HCT116 (cell line): Measurements from ENCODE around the gene KCNN3. TPM values are rescaled to one million over a fixed set of nuclear protein-coding genes. Genes with fewer than 3 reads are reported as not detected.

Experiments used
- ATAC-seq: fragments of 200-7000 bp; cut with Tn5 transposase; 2 replicates; pipeline ENCODE4 v1.9.1; 2020; ENCODE audit warnings: mild to moderate bottlenecking, moderate library complexity
- BruUV-seq: library from RNA; stranded (reverse); fragments of 400-500 nt; replicated peaks from 2 replicates; lab custom pipeline; 2021; lab: Mats Ljungman, UMichigan
- CTCF ChIA-PET: fragments of 300-600 bp; sonication (Branson Sonifier 250); formaldehyde crosslinking; loops from one replicate; lab custom pipeline; 2021; ENCODE audit warnings: antibody characterized with exemption; lab: Charles Lee
- POLR2A ChIA-PET: fragments of 300-600, 350-600 bp; sonication (Branson Sonifier 250); formaldehyde crosslinking; loops from one replicate; lab custom pipeline; 2021; ENCODE audit warnings: antibody characterized with exemption; lab: Charles Lee
- RAD21 ChIA-PET, 2 experiments: fragments of 300-600 bp; sonication (Branson Sonifier 250); formaldehyde crosslinking; loops; one replicate each; lab custom pipeline; 2023; ENCODE audit warnings: low total read pairs in 2 of 2; ENCODE audit not compliant: uncharacterized antibody in 2 of 2, unreplicated experiment in 2 of 2, low non-redundant PET in 1 of 2; lab: Charles Lee
- DNase-seq: peaks from one replicate; pipeline ENCODE4 v3.0.0-alpha.2; 2010; ENCODE audit warnings: low read depth, low spot score
- H2AFZ ChIP-seq: fragments of 200-600 bp; shearing (Covaris generic), sonication (generic); 2 replicates; pipeline ENCODE4 v1.6.1; 2017; ENCODE audit warnings: low read depth, mixed run types, mixed read lengths, antibody characterized with exemption, low read length; ENCODE audit not compliant: poor library complexity, severe bottlenecking
- H3K27ac ChIP-seq: 2 replicates; pipeline ENCODE4 v1.5.1; 2012; ENCODE audit warnings: low read depth, low read length
- H3K27me3 ChIP-seq: fragments of 200-600 bp; sonication (generic); 2 replicates; pipeline ENCODE4 v1.6.1; 2016; ENCODE audit warnings: mixed run types, low read length, mixed read lengths; ENCODE audit not compliant: insufficient read depth
- H3K36me3 ChIP-seq, 2 experiments: fragments of 200-500 bp in 1 of 2; fragments of 200-600 bp in 1 of 2; sonication (Bioruptor generic) in 1 of 2; sonication (generic) in 1 of 2; 2 replicates each; pipeline versions ENCODE4 v1.5.1 to v1.6.1; 2014 to 2016; ENCODE audit warnings: low read length in 2 of 2, inconsistent platforms in 1 of 2, mixed read lengths in 1 of 2, mixed run types in 1 of 2; ENCODE audit not compliant: insufficient read depth in 2 of 2, control insufficient read depth in 1 of 2
- H3K4me1 ChIP-seq, 2 experiments: fragments of 200-600 bp in 1 of 2; sonication (generic) in 1 of 2; 2 replicates each; pipeline versions ENCODE4 v1.5.1 to v1.6.1; 2012 to 2017; ENCODE audit warnings: low read length in 2 of 2, inconsistent platforms in 1 of 2, mild to moderate bottlenecking in 1 of 2, mixed read lengths in 1 of 2, mixed run types in 1 of 2, moderate library complexity in 1 of 2; ENCODE audit not compliant: insufficient read depth in 2 of 2, control insufficient read depth in 1 of 2
- H3K4me2 ChIP-seq: fragments of 200-600 bp; sonication (generic); 2 replicates; pipeline ENCODE4 v1.6.1; 2017; ENCODE audit warnings: mixed run types, low read length, mixed read lengths
- H3K4me3 ChIP-seq, 2 experiments: fragments of 200-600 bp in 1 of 2; sonication (generic) in 1 of 2; replicated peaks in 1 of 2; 2 replicates each; pipeline ENCODE4 v1.5.1; 2011 to 2016; ENCODE audit warnings: low read length in 2 of 2, control low read depth in 1 of 2, low read depth in 1 of 2, mild to moderate bottlenecking in 1 of 2, mixed read lengths in 1 of 2, mixed run types in 1 of 2
- H3K79me2 ChIP-seq: fragments of 200-600 bp; sonication (generic); 2 replicates; pipeline ENCODE4 v1.6.1; 2017; ENCODE audit warnings: mild to moderate bottlenecking, mixed run types, low read length, moderate library complexity, mixed read lengths; ENCODE audit not compliant: insufficient read depth
- H3K9ac ChIP-seq: fragments of 200-600 bp; sonication (generic); 2 replicates; pipeline ENCODE4 v1.6.1; 2016; ENCODE audit warnings: low read length, mixed read lengths
- H3K9me2 ChIP-seq: fragments of 200-600 bp; sonication (generic), shearing (Covaris generic); 2 replicates; pipeline ENCODE4 v1.6.1; 2017; ENCODE audit warnings: mixed run types, mild to moderate bottlenecking, moderate library complexity; ENCODE audit not compliant: insufficient read depth
- H3K9me3 ChIP-seq, 2 experiments: fragments of 200-500 bp in 1 of 2; fragments of 200-600 bp in 1 of 2; sonication (Bioruptor generic) in 1 of 2; sonication (generic) in 1 of 2; 2 replicates each; pipeline ENCODE4 v1.6.1; 2014 to 2017; ENCODE audit warnings: low read length in 2 of 2, mixed read lengths in 2 of 2, inconsistent platforms in 1 of 2, low read depth in 1 of 2, mild to moderate bottlenecking in 1 of 2, mixed run types in 1 of 2, moderate library complexity in 1 of 2; ENCODE audit not compliant: control insufficient read depth in 1 of 2, insufficient read depth in 1 of 2
- H4K20me1 ChIP-seq: fragments of 200-600 bp; sonication (generic), shearing (Covaris generic); 2 replicates; pipeline ENCODE4 v1.6.1; 2017; ENCODE audit warnings: mixed run types, mild to moderate bottlenecking, moderate library complexity; ENCODE audit not compliant: insufficient read depth
- CBX3 ChIP-seq: IDR thresholded peaks from 2 replicates; pipeline ENCODE4 v1.6.1; 2012; ENCODE audit warnings: low read depth
- CTCF ChIP-seq, 3 experiments: fragments of 200-600 bp in 1 of 3; sonication (generic) in 1 of 3; IDR thresholded peaks in 2 of 3; conservative IDR thresholded peaks in 1 of 3; 2 replicates each; pipeline ENCODE4 v1.5.1; 2012 to 2017; ENCODE audit warnings: low read depth in 2 of 3, low read length in 2 of 3, antibody characterized with exemption in 1 of 3, borderline replicate concordance in 1 of 3, control low read depth in 1 of 3, mild to moderate bottlenecking in 1 of 3, mixed read lengths in 1 of 3, mixed run types in 1 of 3, moderate library complexity in 1 of 3; ENCODE audit not compliant: insufficient read depth in 1 of 3
- intact Hi-C: fragments of 100-400 bp; cut with micrococcal nuclease; formaldehyde crosslinking; loops from 2 replicates; pipeline ENCODE4 v1.10.0; 2022
- total RNA-seq: library from RNA; stranded (reverse); gene quantifications from one replicate; pipeline ENCODE4 v1.2.1, GENCODE V29; 2021; ENCODE audit not compliant: unreplicated experiment

KCNN3 gene
- total RNA-seq, 1 experiment from 2014 or later, result 1.1 TPM

DNA sequence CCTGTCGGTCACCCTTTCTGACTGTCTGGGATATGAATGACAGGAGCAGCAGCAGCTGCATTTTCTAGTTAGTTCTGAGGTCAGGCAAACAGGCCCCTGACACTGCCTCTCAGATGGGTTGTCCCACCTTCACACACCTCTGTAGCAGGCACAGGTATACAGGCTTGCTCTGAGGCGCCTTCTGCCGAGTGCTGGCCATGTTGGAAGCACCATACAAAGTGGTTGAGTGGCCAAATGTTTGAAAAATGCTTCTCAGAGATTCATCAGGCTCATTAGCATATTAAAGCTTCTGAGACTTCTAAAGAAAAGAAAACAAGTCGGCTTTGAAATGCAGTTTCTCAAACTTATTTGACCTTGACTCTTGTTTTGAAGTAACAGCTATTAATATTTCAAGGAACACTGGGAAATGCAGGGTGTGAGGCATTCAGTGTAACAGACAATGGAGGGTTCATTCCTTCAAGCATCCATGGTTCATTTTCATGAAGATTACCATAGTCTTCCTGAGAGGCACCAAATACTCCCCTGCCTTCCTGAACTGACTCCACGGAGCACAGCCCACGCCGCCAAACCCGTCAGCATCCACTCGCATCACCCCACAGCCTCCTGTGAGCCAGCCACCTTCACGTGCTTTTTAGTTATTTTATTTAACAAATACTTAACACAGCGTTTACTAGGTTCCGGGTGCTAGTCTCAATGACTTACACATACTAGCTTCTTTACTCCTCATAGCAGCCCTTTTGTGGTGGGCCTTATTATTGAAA is 81.8 kb downstream of the KCNN3 start (continued):
- TF ChIP-seq CTCF (IDR thresholded peaks at IDR 0.05 in 2 of 3, conservative IDR thresholded peaks at IDR 0.05 in 1 of 3; ENCODE audit: borderline replicate concordance in 1 of 3, insufficient read depth in 1 of 3, low read depth in 2 of 3, low read length in 2 of 3), result no peak

DNA sequence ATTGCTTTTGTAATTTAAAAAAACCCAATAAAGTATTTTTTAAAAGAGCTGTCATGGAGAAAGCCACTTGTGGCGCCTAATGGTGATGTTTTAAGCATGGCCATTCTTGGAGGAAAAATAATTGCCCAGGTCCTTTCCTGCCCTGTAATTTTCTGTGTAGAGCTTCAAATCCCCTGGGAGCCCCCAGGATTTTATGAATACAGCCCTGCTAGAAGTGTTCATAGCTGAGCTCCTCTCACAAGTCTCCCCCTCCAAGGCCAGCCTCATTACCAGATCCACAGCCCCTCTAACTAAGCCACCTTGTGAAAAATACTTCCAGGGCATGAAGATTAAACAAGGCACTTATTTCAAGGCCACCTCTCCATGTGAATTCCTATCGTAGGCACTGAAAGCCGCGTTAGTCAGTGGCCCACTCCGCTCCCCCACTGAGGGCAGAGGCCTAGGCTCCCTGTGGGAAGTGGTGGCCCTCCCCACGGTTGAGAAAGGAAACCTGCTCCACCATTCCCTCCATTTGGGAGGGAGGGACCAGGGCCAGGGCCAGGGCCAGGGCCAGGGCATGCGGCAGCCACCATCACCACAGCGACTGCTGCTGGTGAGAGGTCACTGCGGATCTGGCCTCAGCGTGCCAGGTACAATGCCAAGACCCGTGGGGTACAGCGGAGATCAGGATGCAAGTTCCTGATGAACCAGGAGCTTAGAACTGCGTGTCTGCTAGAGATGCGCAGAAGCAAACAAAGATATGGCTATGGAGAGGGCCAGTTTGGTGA is 83.1 kb downstream of the KCNN3 start:
- no peak overlapping the region for H3K27ac ChIP-seq
- DNase-seq (no peak), ATAC-seq (no peak)
- intact Hi-C loops, result no loop called here
- no peaks in the 10 kb centered on the region for H3K27me3 ChIP-seq
- ChIA-PET POLR2A (no interaction called here), CTCF (no interaction called here), RAD21 (no interaction called here)
- no peak overlapping the region for H2AFZ ChIP-seq
- H3K9me2 ChIP-seq, result no peaks in the 10 kb centered on the region
- no peak overlapping the region for H3K4me2 ChIP-seq
- H3K9ac ChIP-seq, result no peak overlapping the region
- H3K4me1 ChIP-seq, result peaks cover 8 to 9% of the 10 kb centered on the region in 2 experiments; a peak in 3 of 4 replicates
- no peaks in the 10 kb centered on the region for H3K9me3 ChIP-seq
- BruUV-seq, result no TSS peak
- no peaks in the 10 kb centered on the region for H3K79me2 ChIP-seq
- H3K36me3 ChIP-seq, result no peaks in the 10 kb centered on the region
- no peak for TF ChIP-seq CBX3
- TF ChIP-seq, all 23 proteins: peak for 0
- Histone ChIP-seq H3K4me3 (no peak overlapping the region), H4K20me1 (no peaks in the 10 kb centered on the region)
